ENCODE measurements around the gene CPO. TPM values are rescaled to one million over a fixed set of nuclear protein-coding genes. Genes with fewer than 3 reads are reported as not detected.
A peak's percentile ranks its signal among the peaks of the same experiment; 100 is the strongest.

CPO gene
- total and polyA plus RNA-seq, 2 experiments from 2014 or later, result 0.42 TPM; not detected in 1

GRCh38 chr2:206993396-206993911 lies 54.1 kb downstream of the CPO start:
- Histone ChIP-seq H3K36me3 (no peaks in the 10 kb centered on the region), H3K27me3 (no peaks in the 10 kb centered on the region), H3K9me3 (ENCODE audit: low read depth) (no peaks in the 10 kb centered on the region), H3K4me1 (ENCODE audit: low read depth) (no peaks in the 10 kb centered on the region), H3K4me3 (no peak overlapping the region), H3K27ac (no peak overlapping the region)
- no peak for TF ChIP-seq CTCF (IDR thresholded peaks at IDR 0.05; ENCODE audit: low read depth, low read length)
- DNase-seq (ENCODE audit: low read depth in 1 of 2, low spot score in 1 of 2), result no peak

- TF ChIP-seq CTCF (IDR thresholded peaks at IDR 0.05; ENCODE audit: low read depth, low read length), result no peak
- H3K9me3 ChIP-seq (ENCODE audit: low read depth), result no peaks in the 10 kb centered on the region
- no peaks in the 10 kb centered on the region for H3K27me3 ChIP-seq
- no peak for DNase-seq (ENCODE audit: low read depth in 1 of 2, low spot score in 1 of 2)
- no peaks in the 10 kb centered on the region for H3K4me1 ChIP-seq (ENCODE audit: low read depth)
- no peaks in the 10 kb centered on the region for H3K36me3 ChIP-seq
- H3K27ac ChIP-seq, result no peak overlapping the region
- no peak overlapping the region for H3K4me3 ChIP-seq
Observed at GRCh38 chr2:206993964-206994363, 54.6 kb downstream of the CPO start.

- no peaks in the 10 kb centered on the region for H3K4me1 ChIP-seq (ENCODE audit: low read depth)
- no peaks in the 10 kb centered on the region for H3K27me3 ChIP-seq
- H3K27ac ChIP-seq, result no peak overlapping the region
- H3K4me3 ChIP-seq, result no peak overlapping the region
- TF ChIP-seq CTCF (IDR thresholded peaks at IDR 0.05; ENCODE audit: low read depth, low read length), result no peak
- H3K36me3 ChIP-seq, result no peaks in the 10 kb centered on the region
- DNase-seq (ENCODE audit: low read depth in 1 of 2, low spot score in 1 of 2), result no peak
- H3K9me3 ChIP-seq (ENCODE audit: low read depth), result no peaks in the 10 kb centered on the region
Observed at GRCh38 chr2:206996556-206997065, 57.3 kb downstream of the CPO start.

GRCh38 chr2:207008105-207008990 lies 69.0 kb downstream of the CPO start:
- TF ChIP-seq CTCF (IDR thresholded peaks at IDR 0.05; ENCODE audit: low read depth, low read length), result no peak
- H3K27ac ChIP-seq, result no peak overlapping the region
- H3K36me3 ChIP-seq, result no peaks in the 10 kb centered on the region
- no peaks in the 10 kb centered on the region for H3K4me1 ChIP-seq (ENCODE audit: low read depth)
- no peaks in the 10 kb centered on the region for H3K27me3 ChIP-seq
- no peak overlapping the region for H3K4me3 ChIP-seq
- no peaks in the 10 kb centered on the region for H3K9me3 ChIP-seq (ENCODE audit: low read depth)
- DNase-seq (ENCODE audit: low read depth in 1 of 2, low spot score in 1 of 2), result peak in 1 of 2 donors; percentile 38

GRCh38 chr2:207012461-207012860 lies 73.1 kb downstream of the CPO start:
- Histone ChIP-seq H3K36me3 (no peaks in the 10 kb centered on the region), H3K4me1 (ENCODE audit: low read depth) (no peaks in the 10 kb centered on the region), H3K9me3 (ENCODE audit: low read depth) (no peaks in the 10 kb centered on the region), H3K4me3 (no peak overlapping the region), H3K27me3 (no peaks in the 10 kb centered on the region), H3K27ac (no peak overlapping the region)
- DNase-seq (ENCODE audit: low read depth in 1 of 2, low spot score in 1 of 2), result peak in 1 of 2 donors; percentile 14
- TF ChIP-seq CTCF (IDR thresholded peaks at IDR 0.05; ENCODE audit: low read depth, low read length), result no peak

All from cardiac muscle cell (in vitro differentiated cells and primary cell).